H9 (cell line): ENCODE results near the gene SLC7A5. TPM values are rescaled to one million over a fixed set of nuclear protein-coding genes. Genes with fewer than 3 reads are reported as not detected.

ENCODE experiments used
- DNase-seq: peaks from one replicate; pipeline ENCODE4 v3.0.0-alpha.2; 2017
- H2AFZ ChIP-seq: one replicate; pipeline ENCODE4 v1.6.1; 2013; ENCODE audit warnings: mild to moderate bottlenecking, low read length, control low read depth, moderate library complexity
- H2AK5ac ChIP-seq: 2 replicates; pipeline ENCODE4 v1.6.1; 2013; ENCODE audit warnings: low read length, control low read depth, mixed read lengths; ENCODE audit not compliant: insufficient read length
- H2BK120ac ChIP-seq: one replicate; pipeline ENCODE4 v1.6.1; 2013; ENCODE audit warnings: low read depth, mild to moderate bottlenecking, low read length, control low read depth, inconsistent platforms; ENCODE audit not compliant: poor library complexity, severe bottlenecking
- H2BK12ac ChIP-seq: 2 replicates; pipeline ENCODE4 v1.6.1; 2013; ENCODE audit warnings: low read length, control low read depth, mixed read lengths, low read depth; ENCODE audit not compliant: insufficient read length
- H2BK15ac ChIP-seq: 2 replicates; pipeline ENCODE4 v1.6.1; 2013; ENCODE audit warnings: low read depth, low read length, control low read depth
- H2BK20ac ChIP-seq: one replicate; pipeline ENCODE4 v1.6.1; 2013; ENCODE audit warnings: low read depth, mild to moderate bottlenecking, low read length, control low read depth, inconsistent platforms; ENCODE audit not compliant: poor library complexity, severe bottlenecking
- H2BK5ac ChIP-seq: 2 replicates; pipeline ENCODE4 v1.6.1; 2013; ENCODE audit warnings: low read length, control low read depth, mixed read lengths; ENCODE audit not compliant: insufficient read length
- H3K14ac ChIP-seq: 2 replicates; pipeline ENCODE4 v1.6.1; 2013; ENCODE audit warnings: low read length, control low read depth; ENCODE audit not compliant: insufficient read depth
- H3K18ac ChIP-seq: 2 replicates; pipeline ENCODE4 v1.6.1; 2013; ENCODE audit warnings: low read depth, mild to moderate bottlenecking, mixed read lengths, low read length, control low read depth; ENCODE audit not compliant: insufficient read length
- H3K23ac ChIP-seq: 2 replicates; pipeline ENCODE4 v1.6.1; 2013; ENCODE audit warnings: low read length, control low read depth, mixed read lengths, low read depth; ENCODE audit not compliant: insufficient read length
- H3K23me2 ChIP-seq: 2 replicates; pipeline ENCODE4 v1.6.1; 2013; ENCODE audit warnings: low read depth, mild to moderate bottlenecking, mixed read lengths, low read length, control low read depth; ENCODE audit not compliant: insufficient read length, poor library complexity, severe bottlenecking
- H3K27ac ChIP-seq: 2 replicates; pipeline ENCODE4 v1.5.1; 2013; ENCODE audit warnings: low read length, control low read depth, mixed read lengths, low read depth; ENCODE audit not compliant: insufficient read length
- H3K27me3 ChIP-seq: 2 replicates; pipeline ENCODE4 v1.6.1; 2013; ENCODE audit warnings: low read length, control low read depth, inconsistent platforms; ENCODE audit not compliant: insufficient read depth
- H3K4ac ChIP-seq: 2 replicates; pipeline ENCODE4 v1.6.1; 2013; ENCODE audit warnings: low read depth, mild to moderate bottlenecking, control low read depth, inconsistent platforms, low read length, moderate library complexity
- H3K4me1 ChIP-seq: 2 replicates; pipeline ENCODE4 v1.6.1; 2013; ENCODE audit warnings: low read length, control low read depth, inconsistent platforms; ENCODE audit not compliant: insufficient read depth
- H3K4me2 ChIP-seq: 2 replicates; pipeline ENCODE4 v1.6.1; 2013; ENCODE audit warnings: low read length, control low read depth, mixed read lengths; ENCODE audit not compliant: insufficient read length, insufficient read depth
- H3K56ac ChIP-seq: 2 replicates; pipeline ENCODE4 v1.6.1; 2013; ENCODE audit warnings: low read depth, mild to moderate bottlenecking, mixed read lengths, low read length, control low read depth; ENCODE audit not compliant: insufficient read length
- H3K79me1 ChIP-seq: 2 replicates; pipeline ENCODE4 v1.6.1; 2013; ENCODE audit warnings: low read depth, mild to moderate bottlenecking, moderate library complexity, low read length, control low read depth, inconsistent platforms; ENCODE audit not compliant: insufficient read depth, poor library complexity, severe bottlenecking
- H3K79me2 ChIP-seq: 2 replicates; pipeline ENCODE4 v1.6.1; 2013; ENCODE audit warnings: low read length, control low read depth, inconsistent platforms; ENCODE audit not compliant: insufficient read depth
- H3K9ac ChIP-seq: 2 replicates; pipeline ENCODE4 v1.6.1; 2013; ENCODE audit warnings: low read length, control low read depth, mixed read lengths; ENCODE audit not compliant: insufficient read length; ENCODE audit errors: extremely low read depth
- H3K9me3 ChIP-seq: one replicate; pipeline ENCODE4 v1.6.1; 2013; ENCODE audit warnings: low read depth, low read length, inconsistent platforms; ENCODE audit not compliant: control insufficient read depth
- H3T11ph ChIP-seq: one replicate; pipeline ENCODE4 v1.6.1; 2013; ENCODE audit warnings: mild to moderate bottlenecking, low read length, control low read depth, inconsistent platforms
- H4K20me1 ChIP-seq: one replicate; pipeline ENCODE4 v1.6.1; 2013; ENCODE audit not compliant: control insufficient read depth, insufficient read length, insufficient read depth
- H4K5ac ChIP-seq: 2 replicates; pipeline ENCODE4 v1.6.1; 2013; ENCODE audit warnings: low read depth, mild to moderate bottlenecking, mixed read lengths, low read length, control low read depth; ENCODE audit not compliant: insufficient read length
- H4K8ac ChIP-seq: replicated peaks from 2 replicates; pipeline ENCODE4 v1.6.1; 2013; ENCODE audit warnings: low read length, control low read depth, mixed read lengths, low read depth; ENCODE audit not compliant: insufficient read length
- H4K91ac ChIP-seq: 2 replicates; pipeline ENCODE4 v1.6.1; 2013; ENCODE audit warnings: low read depth, mild to moderate bottlenecking, moderate library complexity, mixed read lengths, low read length, control low read depth; ENCODE audit not compliant: insufficient read length
- H3K27ac Mint-ChIP-seq, 3 experiments: 2 replicates in 2 of 3; 3 replicates in 1 of 3; pipeline ENCODE4 v1.8.0; 2020 to 2021; ENCODE audit warnings: mixed read lengths in 3 of 3, mild to moderate bottlenecking in 1 of 3, moderate library complexity in 1 of 3
- H3K27me3 Mint-ChIP-seq: 2 replicates; pipeline ENCODE4 v1.8.0; 2021; ENCODE audit warnings: low read depth, mild to moderate bottlenecking, moderate library complexity, mixed read lengths
- H3K36me3 Mint-ChIP-seq, 3 experiments: 2 replicates in 2 of 3; 3 replicates in 1 of 3; pipeline ENCODE4 v1.8.0; 2020 to 2021; ENCODE audit warnings: low read depth in 3 of 3, mixed read lengths in 3 of 3; ENCODE audit not compliant: insufficient read depth in 1 of 3
- H3K4me1 Mint-ChIP-seq, 2 experiments: 2 replicates each; pipeline ENCODE4 v1.8.0; 2020; ENCODE audit warnings: mixed read lengths in 2 of 2
- H3K4me3 Mint-ChIP-seq, 2 experiments: 2 replicates in 1 of 2; 3 replicates in 1 of 2; pipeline ENCODE4 v1.8.0; 2020 to 2021; ENCODE audit warnings: mild to moderate bottlenecking in 2 of 2, mixed read lengths in 2 of 2, moderate library complexity in 1 of 2
- H3K9me3 Mint-ChIP-seq, 2 experiments: 2 replicates in 1 of 2; 3 replicates in 1 of 2; pipeline ENCODE4 v1.8.0; 2020; ENCODE audit warnings: mild to moderate bottlenecking in 2 of 2, mixed read lengths in 2 of 2, moderate library complexity in 1 of 2
- CTCF ChIP-seq: fragments of 200-600 bp; sonication (generic); conservative IDR thresholded peaks from 3 replicates; pipeline ENCODE4 v1.8.0; 2021; ENCODE audit warnings: antibody characterized with exemption, mild to moderate bottlenecking
- WGBS: extraction: QIAGEN DNeasy Blood & Tissue Kit; methylation state at CpG from one replicate; pipeline ENCODE4 v1.1.7; 2013; ENCODE audit warnings: missing lambda C conversion rate, low lambda C conversion rate, mixed read lengths; ENCODE audit not compliant: insufficient read length; ENCODE audit errors: extremely low coverage; 5-methylcytosine and 5-hydroxymethylcytosine counted together
- total RNA-seq: library from RNA; stranded (reverse); gene quantifications from 2 replicates; pipeline ENCODE4 v1.2.1, GENCODE V29; 2021

Gene SLC7A5
- total RNA-seq, 1 experiment from 2014 or later, result 217 TPM

- no peak overlapping the region for H4K8ac ChIP-seq
- no peaks in the 10 kb centered on the region for H3K79me1 ChIP-seq
- H3K36me3 Mint-ChIP-seq, result peaks cover 10 to 78% (median 51%) of the 10 kb centered on the region in 3 experiments; a peak in 6 of 7 replicates
- H3K56ac ChIP-seq, result no peak overlapping the region
- no peak overlapping the region for H3T11ph ChIP-seq
- H3K27ac Mint-ChIP-seq, result no peak overlapping the region
- no peak overlapping the region for H3K4me3 Mint-ChIP-seq
- no peaks in the 10 kb centered on the region for H4K20me1 ChIP-seq
- H3K23ac ChIP-seq, result no peak overlapping the region
- H3K9me3 Mint-ChIP-seq, result no peaks in the 10 kb centered on the region
- no peak overlapping the region for H2BK12ac ChIP-seq
- H4K5ac ChIP-seq, result no peak overlapping the region
- H3K4me1 Mint-ChIP-seq, result peaks cover under 1 to 5% of the 10 kb centered on the region in 2 experiments; a peak in 3 of 4 replicates
- no peak overlapping the region for H2BK5ac ChIP-seq
- H2AK5ac ChIP-seq, result no peak overlapping the region
- H2BK15ac ChIP-seq, result no peak overlapping the region
- no peaks in the 10 kb centered on the region for H3K27me3 Mint-ChIP-seq
- no peaks in the 10 kb centered on the region for H3K4me1 ChIP-seq
- H3K23me2 ChIP-seq, result no peaks in the 10 kb centered on the region
- WGBS, result no CpG with 5 or more reads among the region's 21 CpGs
- H3K4ac ChIP-seq, result no peak overlapping the region
- no peak for TF ChIP-seq CTCF
- H2BK120ac ChIP-seq, result no peak overlapping the region
- H3K79me2 ChIP-seq, result no peaks in the 10 kb centered on the region
- H2BK20ac ChIP-seq, result no peak overlapping the region
- DNase-seq, result no peak
- H3K27ac ChIP-seq, result no peak overlapping the region
- H2AFZ ChIP-seq, result no peak overlapping the region
- no peak overlapping the region for H3K4me2 ChIP-seq
- no peak overlapping the region for H3K9ac ChIP-seq
- H3K9me3 ChIP-seq, result no peaks in the 10 kb centered on the region
- H3K14ac ChIP-seq, result no peak overlapping the region
- no peaks in the 10 kb centered on the region for H3K27me3 ChIP-seq
- H3K18ac ChIP-seq, result no peak overlapping the region
- no peak overlapping the region for H4K91ac ChIP-seq
Observed at GRCh38 chr16:87837627-87838289, 31.5 kb downstream of the SLC7A5 start.
